Aorta (tissue), 5 donors: ENCODE results near the gene SEC24D. TPM values are rescaled to one million over a fixed set of nuclear protein-coding genes. Genes with fewer than 3 reads are reported as not detected.

Experiments
- ATAC-seq: fragments of 200-7000 bp; cut with Tn5 transposase; one replicate; pipeline ENCODE4 v1.9.1; 2022; ENCODE audit warnings: moderate library complexity; ENCODE audit not compliant: low FRiP score
- DNase-seq, 2 donors: peaks; one replicate each; pipeline ENCODE4 v3.0.0-alpha.2; 2020
- H3K27ac ChIP-seq, 2 donors: one replicate each; pipeline ENCODE4 v1.5.1; 2013; ENCODE audit warnings: low read length in 2 of 2, mild to moderate bottlenecking in 2 of 2, moderate library complexity in 2 of 2, control low read depth in 1 of 2, inconsistent platforms in 1 of 2, low read depth in 1 of 2
- H3K27me3 ChIP-seq, 2 donors: one replicate each; pipeline ENCODE4 v1.6.1; 2013; ENCODE audit warnings: control low read depth in 1 of 2, low read length in 1 of 2, mild to moderate bottlenecking in 1 of 2, moderate library complexity in 1 of 2; ENCODE audit not compliant: insufficient read depth in 2 of 2, control insufficient read depth in 1 of 2
- H3K36me3 ChIP-seq, 2 donors: one replicate each; pipeline ENCODE4 v1.6.1; 2013; ENCODE audit warnings: control low read depth in 1 of 2, low read length in 1 of 2, mild to moderate bottlenecking in 1 of 2; ENCODE audit not compliant: insufficient read depth in 2 of 2, control insufficient read depth in 1 of 2
- H3K4me1 ChIP-seq, 2 donors: one replicate each; pipeline ENCODE4 v1.6.1; 2013; ENCODE audit warnings: low read length in 2 of 2, control low read depth in 1 of 2, mild to moderate bottlenecking in 1 of 2, moderate library complexity in 1 of 2; ENCODE audit not compliant: insufficient read depth in 2 of 2, control insufficient read depth in 1 of 2
- H3K4me3 ChIP-seq, 2 donors: one replicate each; pipeline ENCODE4 v1.5.1; 2013; ENCODE audit warnings: low read length in 2 of 2, control low read depth in 1 of 2, mild to moderate bottlenecking in 1 of 2
- H3K9me3 ChIP-seq: one replicate; pipeline ENCODE4 v1.6.1; 2013; ENCODE audit warnings: mild to moderate bottlenecking, low read length; ENCODE audit not compliant: control insufficient read depth
- WGBS, 2 donors: extraction: QIAGEN DNeasy Blood & Tissue Kit; methylation state at CpG; one replicate each; pipeline ENCODE4 v1.1.7; 2013; 5-methylcytosine and 5-hydroxymethylcytosine counted together
- intact Hi-C, 2 donors: fragments of 100-400 bp; cut with DNase I; formaldehyde crosslinking; loops; one replicate each; pipeline versions ENCODE4 v1.14.2 to v1.15.0; 2022
- polyA plus RNA-seq, 2 donors: library from polyadenylated mRNA; stranded (reverse); fragments of 200-250 nt; gene quantifications; one replicate each; pipeline ENCODE4 v1.2.3, GENCODE V29; 2013
- total RNA-seq, 2 donors: library from RNA; stranded (reverse); fragmentation: NEBNext Ultra II Directional; extraction: Animal tissue kit (Norgen Biotek cat#: 25700); gene quantifications; one replicate each; pipeline ENCODE4 v1.2.1, GENCODE V29; 2021
- donor health status: healthy with polysubstance abuse.
- donor health status: Bipolar disorder and iron deficiency.
- donor health status: DM: no; HTN: no; CAD: no.
- donor health status: DM: no; HTN: no; CAD: no.
- donor health status: DM: yes; HTN: yes; CAD: no.

The SEC24D gene
- total and polyA plus RNA-seq, 4 donors = 25.3 to 127 (median 78.3) TPM

DNA sequence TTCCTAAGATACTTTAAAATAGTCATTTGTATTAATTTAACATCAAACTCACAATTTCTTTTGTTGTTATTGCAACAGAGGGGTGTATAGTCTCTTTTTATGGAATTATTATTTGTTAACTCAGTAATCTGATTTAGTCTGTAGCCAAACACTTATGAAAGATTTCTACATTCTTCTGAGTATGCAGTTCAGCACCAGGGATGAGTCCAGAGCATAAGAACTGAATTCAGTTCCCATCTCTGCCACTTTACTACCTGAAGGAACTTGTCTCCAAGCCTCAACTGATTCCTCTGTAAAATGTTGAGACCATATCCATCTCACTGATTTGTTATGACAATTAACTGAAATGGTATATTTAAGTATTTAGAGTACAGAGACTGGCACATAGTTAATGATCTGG, 105.2 kb downstream of the SEC24D start:
- Histone ChIP-seq H3K4me3 (no peak overlapping the region), H3K36me3 (peaks cover 13 to 17% of the 10 kb centered on the region in 2 donors), H3K9me3 (no peaks in the 10 kb centered on the region), H3K4me1 (peaks cover 0 to 2% of the 10 kb centered on the region in 2 donors), H3K27me3 (no peaks in the 10 kb centered on the region), H3K27ac (no peak overlapping the region)
- DNase-seq (no peak), ATAC-seq (no peak)
- intact Hi-C loops = loop anchor here in 1 of 2 donors (10.0 kb wide), 1 partner anchor 64 kb away; no protein-coding TSS in a partner anchor

DNA sequence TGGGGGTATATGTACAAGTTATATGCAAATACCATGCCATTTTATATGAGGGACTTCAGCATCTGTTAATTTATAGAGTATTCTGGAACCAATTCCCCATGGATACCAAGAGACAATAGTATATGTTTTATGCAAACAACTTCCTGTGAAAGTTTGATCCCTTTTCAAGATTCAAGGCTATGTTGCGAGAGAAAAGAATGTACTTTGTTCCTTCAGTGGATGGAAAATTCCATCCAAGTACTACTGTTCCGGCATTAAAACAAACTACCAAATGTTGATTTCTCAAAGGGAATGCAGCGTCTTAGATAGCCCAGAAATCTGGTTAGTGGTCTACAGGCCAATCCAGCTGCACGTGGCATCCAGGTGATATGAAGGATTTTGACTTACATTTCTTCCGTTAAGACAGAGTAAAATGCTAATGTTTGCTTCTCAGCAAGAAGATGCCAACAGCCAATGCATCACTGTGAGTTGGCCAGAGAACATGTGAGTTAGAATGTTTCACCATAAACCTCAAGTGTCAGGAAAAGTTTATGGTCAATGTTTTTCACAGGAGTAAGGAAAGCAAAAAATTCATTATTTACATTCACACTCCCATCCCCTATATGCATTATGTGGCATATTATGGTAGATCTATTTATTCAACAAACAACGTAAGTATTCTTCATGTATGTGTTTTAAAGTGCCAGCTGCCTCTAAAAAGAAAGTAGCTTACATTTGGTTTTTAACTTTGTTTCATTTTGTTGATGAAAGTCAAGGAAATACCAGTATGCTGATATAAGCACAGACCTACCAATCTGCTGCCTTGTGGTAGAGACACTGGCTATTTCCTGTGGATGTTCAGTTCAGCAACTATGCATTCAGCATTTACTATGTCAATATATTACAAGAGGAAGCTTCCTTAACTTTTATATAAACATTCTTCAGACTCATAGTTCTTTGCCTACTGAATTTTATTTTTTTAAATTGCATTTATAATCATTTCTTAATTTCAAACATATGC, 106.3 kb downstream of the SEC24D start:
- ATAC-seq (no peak), DNase-seq (no peak)
- peaks cover 0 to 2% of the 10 kb centered on the region in 2 donors for H3K4me1 ChIP-seq
- no peak overlapping the region for H3K4me3 ChIP-seq
- intact Hi-C loops = loop anchor here in 1 of 2 donors (10.0 kb wide), 1 partner anchor 65 kb away; no protein-coding TSS in a partner anchor
- H3K36me3 ChIP-seq = peaks cover 18 to 23% of the 10 kb centered on the region in 2 donors
- WGBS, 2 donors = 72 to 80% methylated on average over 6 of the region's 6 CpGs
- no peak overlapping the region for H3K27ac ChIP-seq
- no peaks in the 10 kb centered on the region for H3K9me3 ChIP-seq
- no peaks in the 10 kb centered on the region for H3K27me3 ChIP-seq

DNA sequence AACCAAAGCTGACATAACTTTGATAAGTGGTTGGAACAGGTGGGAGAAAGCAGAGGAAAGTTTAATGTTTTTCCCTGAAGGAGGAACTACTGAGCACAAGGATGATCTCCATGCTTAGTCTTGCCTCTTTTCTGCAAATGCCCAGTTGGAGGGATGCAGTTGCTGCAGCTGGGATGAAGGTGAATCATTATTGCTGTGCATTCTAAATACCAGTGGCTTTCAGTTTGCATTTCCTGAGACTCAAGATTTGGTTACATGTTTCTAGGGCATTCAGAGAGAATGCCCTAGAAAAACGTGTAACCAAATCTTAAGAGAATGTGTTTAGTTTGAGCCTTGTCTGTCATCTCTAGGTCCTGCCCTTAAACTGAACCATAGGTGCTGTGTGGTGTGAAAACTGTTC, 108.6 kb downstream of the SEC24D start:
- no peak overlapping the region for H3K4me3 ChIP-seq
- no peaks in the 10 kb centered on the region for H3K9me3 ChIP-seq
- no peak overlapping the region for H3K27ac ChIP-seq
- intact Hi-C loops = no loop called here
- ATAC-seq = no peak
- H3K36me3 ChIP-seq = peaks cover 20 to 21% of the 10 kb centered on the region in 2 donors
- DNase-seq = no peak
- H3K4me1 ChIP-seq = peaks cover 0 to 2% of the 10 kb centered on the region in 2 donors
- 25 to 39% methylated on average over 1 of the region's 1 CpG for WGBS, 2 donors
- no peaks in the 10 kb centered on the region for H3K27me3 ChIP-seq

DNA sequence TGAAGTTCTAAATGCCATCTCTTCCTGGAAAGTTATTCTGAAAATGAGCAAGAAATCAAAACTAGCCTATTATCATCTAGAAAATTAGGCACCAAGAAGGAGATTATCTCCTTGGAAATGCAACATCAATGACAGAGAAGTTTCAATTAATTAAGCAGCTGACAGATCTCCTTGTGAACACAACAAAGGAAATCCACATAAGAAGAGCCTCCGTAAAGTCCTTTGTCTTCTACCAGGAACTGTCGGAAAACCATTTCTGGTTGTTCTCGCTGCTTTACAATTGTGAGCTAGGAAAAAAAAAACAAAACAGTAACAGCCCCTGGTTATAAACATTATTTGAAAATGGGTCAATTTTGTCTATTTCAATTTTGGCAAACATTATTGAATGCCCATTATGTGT, 112.6 kb downstream of the SEC24D start:
- ATAC-seq = no peak
- H3K36me3 ChIP-seq = peaks cover 20 to 22% of the 10 kb centered on the region in 2 donors

GRCh38 chr4:118721752-118722151, 114.2 kb downstream of the SEC24D start:
- no peaks in the 10 kb centered on the region for H3K27me3 ChIP-seq

More for the DNA sequence above, 112.6 kb downstream of the SEC24D start:
- WGBS, 2 donors = 95 to 96% methylated on average over 3 of the region's 3 CpGs
- no peaks in the 10 kb centered on the region for H3K9me3 ChIP-seq
- intact Hi-C loops = no loop called here
- peaks cover 0 to 2% of the 10 kb centered on the region in 2 donors for H3K4me1 ChIP-seq
- H3K4me3 ChIP-seq = no peak overlapping the region
- H3K27me3 ChIP-seq = no peaks in the 10 kb centered on the region
- H3K27ac ChIP-seq = no peak overlapping the region
- no peak for DNase-seq

GRCh38 chr4:118718511-118719170, 117.3 kb downstream of the SEC24D start:
- intact Hi-C loops = no loop called here
- DNase-seq (no peak), ATAC-seq (no peak)
- peaks cover 2 to 4% of the 10 kb centered on the region in 2 donors for H3K36me3 ChIP-seq
- H3K4me1 ChIP-seq = no peaks in the 10 kb centered on the region
- no peak overlapping the region for H3K4me3 ChIP-seq
- 85 to 90% methylated on average over 4 of the region's 4 CpGs for WGBS, 2 donors
- H3K27me3 ChIP-seq = no peaks in the 10 kb centered on the region
- no peak overlapping the region for H3K27ac ChIP-seq
- no peaks in the 10 kb centered on the region for H3K9me3 ChIP-seq

More at GRCh38 chr4:118721752-118722151, 114.2 kb downstream of the SEC24D start:
- Histone ChIP-seq H3K9me3 (no peaks in the 10 kb centered on the region), H3K4me1 (peaks cover 0 to 2% of the 10 kb centered on the region in 2 donors), H3K4me3 (no peak overlapping the region), H3K27ac (no peak overlapping the region), H3K36me3 (peaks cover 15% of the 10 kb centered on the region in 2 donors)
- 100% methylated on average over 1 of the region's 1 CpG for whole genome bisulfite sequencing, 2 donors
- intact Hi-C loops = no loop called here
- no peak for ATAC-seq
- DNase-seq = no peak

- no peak for ATAC-seq
Observed at GRCh38 chr4:118716304-118716703, 119.6 kb downstream of the SEC24D start.

GRCh38 chr4:118714682-118715081, 121.2 kb downstream of the SEC24D start:
- ATAC-seq = no peak
- no peaks in the 10 kb centered on the region for H3K27me3 ChIP-seq
- H3K4me3 ChIP-seq = no peak overlapping the region
- DNase-seq = no peak
- 89 to 92% methylated on average over 4 of the region's 4 CpGs for WGBS, 2 donors
- no peak overlapping the region for H3K27ac ChIP-seq
- intact Hi-C loops = no loop called here
- H3K9me3 ChIP-seq = no peaks in the 10 kb centered on the region
- no peaks in the 10 kb centered on the region for H3K4me1 ChIP-seq
- H3K36me3 ChIP-seq = peaks cover 0 to 4% of the 10 kb centered on the region in 2 donors

More at GRCh38 chr4:118716304-118716703, 119.6 kb downstream of the SEC24D start:
- Histone ChIP-seq H3K27ac (no peak overlapping the region), H3K9me3 (no peaks in the 10 kb centered on the region), H3K4me1 (no peaks in the 10 kb centered on the region), H3K36me3 (peaks cover 2 to 4% of the 10 kb centered on the region in 2 donors), H3K27me3 (no peaks in the 10 kb centered on the region), H3K4me3 (no peak overlapping the region)
- WGBS, 2 donors = 41 to 43% methylated on average over 3 of the region's 3 CpGs
- no peak for DNase-seq
- intact Hi-C loops = no loop called here
